ENCODE data around the gene XPR1.

- TF ChIP-seq EZH2 (IDR thresholded peaks at IDR 0.05; ENCODE audit: low read depth), result no peak
- TF ChIP-seq CTCF (conservative IDR thresholded peaks at IDR 0.05), result no peak
These were observed 13.9 kb upstream of the XPR1 start for GRCh38 chr1:180617774-180618395.

All from PC-9 (cell line).